ENCODE data around the gene ARL6IP5. TPM values are rescaled to one million over a fixed set of nuclear protein-coding genes. Genes with fewer than 3 reads are reported as not detected.

Gene ARL6IP5
- total and polyA plus RNA-seq, 2 of the 13 experiments (the other 11 are each of a cell fraction or from before 2014, with no cell fraction given) = 23.7 to 29.6 TPM

DNA sequence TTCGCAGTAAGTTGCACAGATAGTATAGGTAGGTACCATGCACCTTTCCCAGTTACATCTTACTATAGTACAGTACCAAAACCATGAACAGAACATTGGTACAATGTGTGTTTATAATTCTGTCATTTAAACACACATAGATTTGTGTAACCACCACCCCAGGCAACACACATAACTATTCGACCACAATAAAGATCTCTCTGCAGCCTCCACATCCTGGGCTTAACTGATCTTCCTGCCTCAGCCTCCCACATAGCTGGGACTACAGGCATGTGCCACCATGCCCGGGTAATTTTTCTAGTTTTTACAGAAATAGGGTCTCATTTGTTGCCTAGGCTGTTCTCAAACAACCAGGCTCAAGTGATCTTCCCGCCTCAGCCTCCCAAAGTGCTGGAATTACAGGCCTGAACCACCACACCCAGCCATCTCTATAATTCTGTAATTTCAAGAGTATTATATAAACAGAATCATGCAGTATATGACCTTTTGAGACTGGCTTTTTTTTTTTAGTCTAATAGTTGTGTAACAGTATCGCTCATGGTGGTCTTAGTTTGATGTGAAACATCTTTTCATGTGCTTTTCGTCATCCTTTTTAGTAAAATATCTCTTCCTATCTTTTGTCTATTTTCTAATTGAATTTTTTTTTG, 19.3 kb upstream of the ARL6IP5 start:
- 95% methylated on average over 6 of the region's 6 CpGs for WGBS (ENCODE audit: low lambda C conversion rate)
- Histone ChIP-seq H3K36me3 (replicated peaks in 1 of 2; ENCODE audit: control insufficient read depth in 1 of 2, insufficient read depth in 2 of 2, low read length in 2 of 2) (peaks cover 4 to 11% of the 10 kb centered on the region in 2 experiments; a peak in 3 of 5 replicates), H3K4me3 (replicated peaks in 1 of 3; ENCODE audit: insufficient read depth in 1 of 3, low read depth in 2 of 3, low read length in 3 of 3) (no peak overlapping the region), H2AFZ (ENCODE audit: low read length) (no peak overlapping the region), H3K4me1 (ENCODE audit: insufficient read depth, low read length) (no peaks in the 10 kb centered on the region), H3K27me3 (ENCODE audit: control insufficient read depth in 1 of 2, insufficient read depth in 2 of 2, low read length in 2 of 2) (no peaks in the 10 kb centered on the region), H3K4me2 (ENCODE audit: low read depth, low read length) (no peak overlapping the region), H3K27ac (ENCODE audit: extremely low read length, insufficient read depth, low read length) (no peak overlapping the region), H4K20me1 (ENCODE audit: insufficient read depth, low read length) (no peaks in the 10 kb centered on the region), H3K9me3 (ENCODE audit: low read length) (no peaks in the 10 kb centered on the region), H3K79me2 (ENCODE audit: insufficient read depth, low read length) (no peaks in the 10 kb centered on the region), H3K9ac (ENCODE audit: insufficient read depth, low read depth, low read length) (no peak overlapping the region)
- FAIRE-seq (no peak), ATAC-seq (no peak), DNase-seq (ENCODE audit: low spot score) (no peak)
- POLR2A ChIA-PET = no interaction called here
- CTCF ChIA-PET (ENCODE audit: low intra/inter-chr PET ratio, low total read pairs) = no interaction called here
- in situ Hi-C loops (cut with HindIII; ENCODE audit: extremely low pct_ligation_motif_present, low pct_unique_long_range_greater_than_20kb) (no loop called here), intact Hi-C loops (cut with micrococcal nuclease; ENCODE audit: unreplicated experiment) (no loop called here)
- BruUV-seq (replicated peaks) = no TSS peak
- TF ChIP-seq MED13 (CRISPR knock-in tag; IDR thresholded peaks at IDR 0.05) = no peak
- no peak for TF ChIP-seq ZNF263 (CRISPR knock-in tag; IDR thresholded peaks at IDR 0.05)
- TF ChIP-seq ZMAT3 (CRISPR knock-in tag; conservative IDR thresholded peaks at IDR 0.05) = no peak
- no peak for TF ChIP-seq FOXM1 (CRISPR knock-in tag; IDR thresholded peaks at IDR 0.05)
- TF ChIP-seq, protein P1, sequence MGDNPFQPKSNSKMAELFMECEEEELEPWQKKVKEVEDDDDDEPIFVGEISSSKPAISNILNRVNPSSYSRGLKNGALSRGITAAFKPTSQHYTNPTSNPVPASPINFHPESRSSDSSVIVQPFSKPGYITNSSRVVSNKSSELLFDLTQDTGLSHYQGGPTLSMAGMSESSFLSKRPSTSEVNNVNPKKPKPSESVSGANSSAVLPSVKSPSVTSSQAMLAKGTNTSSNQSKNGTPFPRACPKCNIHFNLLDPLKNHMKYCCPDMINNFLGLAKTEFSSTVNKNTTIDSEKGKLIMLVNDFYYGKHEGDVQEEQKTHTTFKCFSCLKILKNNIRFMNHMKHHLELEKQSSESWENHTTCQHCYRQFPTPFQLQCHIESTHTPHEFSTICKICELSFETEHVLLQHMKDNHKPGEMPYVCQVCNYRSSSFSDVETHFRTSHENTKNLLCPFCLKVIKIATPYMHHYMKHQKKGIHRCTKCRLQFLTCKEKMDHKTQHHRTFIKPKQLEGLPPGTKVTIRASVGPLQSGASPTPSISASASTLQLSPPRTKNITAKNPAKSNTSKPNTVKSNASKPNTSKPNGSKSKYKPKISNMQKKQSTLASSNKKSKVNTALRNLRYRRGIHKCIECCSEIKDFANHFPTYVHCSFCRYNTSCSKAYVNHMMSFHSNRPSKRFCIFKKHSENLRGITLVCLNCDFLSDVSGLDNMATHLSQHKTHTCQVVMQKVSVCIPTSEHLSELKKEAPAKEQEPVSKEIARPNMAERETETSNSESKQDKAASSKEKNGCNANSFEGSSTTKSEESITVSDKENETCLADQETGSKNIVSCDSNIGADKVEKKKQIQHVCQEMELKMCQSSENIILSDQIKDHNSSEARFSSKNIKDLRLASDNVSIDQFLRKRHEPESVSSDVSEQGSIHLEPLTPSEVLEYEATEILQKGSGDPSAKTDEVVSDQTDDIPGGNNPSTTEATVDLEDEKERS (CRISPR knock-in tag; IDR thresholded peaks at IDR 0.05) = no peak
- no peak for TF ChIP-seq ZMYM4 (CRISPR knock-in tag; IDR thresholded peaks at IDR 0.05)
- TF ChIP-seq MIER2 (CRISPR knock-in tag; IDR thresholded peaks at IDR 0.05) = no peak
- TF ChIP-seq, protein P2, sequence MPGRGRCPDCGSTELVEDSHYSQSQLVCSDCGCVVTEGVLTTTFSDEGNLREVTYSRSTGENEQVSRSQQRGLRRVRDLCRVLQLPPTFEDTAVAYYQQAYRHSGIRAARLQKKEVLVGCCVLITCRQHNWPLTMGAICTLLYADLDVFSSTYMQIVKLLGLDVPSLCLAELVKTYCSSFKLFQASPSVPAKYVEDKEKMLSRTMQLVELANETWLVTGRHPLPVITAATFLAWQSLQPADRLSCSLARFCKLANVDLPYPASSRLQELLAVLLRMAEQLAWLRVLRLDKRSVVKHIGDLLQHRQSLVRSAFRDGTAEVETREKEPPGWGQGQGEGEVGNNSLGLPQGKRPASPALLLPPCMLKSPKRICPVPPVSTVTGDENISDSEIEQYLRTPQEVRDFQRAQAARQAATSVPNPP (CRISPR knock-in tag; IDR thresholded peaks at IDR 0.05) = no peak
- TF ChIP-seq, protein P3, sequence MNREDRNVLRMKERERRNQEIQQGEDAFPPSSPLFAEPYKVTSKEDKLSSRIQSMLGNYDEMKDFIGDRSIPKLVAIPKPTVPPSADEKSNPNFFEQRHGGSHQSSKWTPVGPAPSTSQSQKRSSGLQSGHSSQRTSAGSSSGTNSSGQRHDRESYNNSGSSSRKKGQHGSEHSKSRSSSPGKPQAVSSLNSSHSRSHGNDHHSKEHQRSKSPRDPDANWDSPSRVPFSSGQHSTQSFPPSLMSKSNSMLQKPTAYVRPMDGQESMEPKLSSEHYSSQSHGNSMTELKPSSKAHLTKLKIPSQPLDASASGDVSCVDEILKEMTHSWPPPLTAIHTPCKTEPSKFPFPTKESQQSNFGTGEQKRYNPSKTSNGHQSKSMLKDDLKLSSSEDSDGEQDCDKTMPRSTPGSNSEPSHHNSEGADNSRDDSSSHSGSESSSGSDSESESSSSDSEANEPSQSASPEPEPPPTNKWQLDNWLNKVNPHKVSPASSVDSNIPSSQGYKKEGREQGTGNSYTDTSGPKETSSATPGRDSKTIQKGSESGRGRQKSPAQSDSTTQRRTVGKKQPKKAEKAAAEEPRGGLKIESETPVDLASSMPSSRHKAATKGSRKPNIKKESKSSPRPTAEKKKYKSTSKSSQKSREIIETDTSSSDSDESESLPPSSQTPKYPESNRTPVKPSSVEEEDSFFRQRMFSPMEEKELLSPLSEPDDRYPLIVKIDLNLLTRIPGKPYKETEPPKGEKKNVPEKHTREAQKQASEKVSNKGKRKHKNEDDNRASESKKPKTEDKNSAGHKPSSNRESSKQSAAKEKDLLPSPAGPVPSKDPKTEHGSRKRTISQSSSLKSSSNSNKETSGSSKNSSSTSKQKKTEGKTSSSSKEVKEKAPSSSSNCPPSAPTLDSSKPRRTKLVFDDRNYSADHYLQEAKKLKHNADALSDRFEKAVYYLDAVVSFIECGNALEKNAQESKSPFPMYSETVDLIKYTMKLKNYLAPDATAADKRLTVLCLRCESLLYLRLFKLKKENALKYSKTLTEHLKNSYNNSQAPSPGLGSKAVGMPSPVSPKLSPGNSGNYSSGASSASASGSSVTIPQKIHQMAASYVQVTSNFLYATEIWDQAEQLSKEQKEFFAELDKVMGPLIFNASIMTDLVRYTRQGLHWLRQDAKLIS (CRISPR knock-in tag; IDR thresholded peaks at IDR 0.05) = no peak
- TF ChIP-seq, protein P4, sequence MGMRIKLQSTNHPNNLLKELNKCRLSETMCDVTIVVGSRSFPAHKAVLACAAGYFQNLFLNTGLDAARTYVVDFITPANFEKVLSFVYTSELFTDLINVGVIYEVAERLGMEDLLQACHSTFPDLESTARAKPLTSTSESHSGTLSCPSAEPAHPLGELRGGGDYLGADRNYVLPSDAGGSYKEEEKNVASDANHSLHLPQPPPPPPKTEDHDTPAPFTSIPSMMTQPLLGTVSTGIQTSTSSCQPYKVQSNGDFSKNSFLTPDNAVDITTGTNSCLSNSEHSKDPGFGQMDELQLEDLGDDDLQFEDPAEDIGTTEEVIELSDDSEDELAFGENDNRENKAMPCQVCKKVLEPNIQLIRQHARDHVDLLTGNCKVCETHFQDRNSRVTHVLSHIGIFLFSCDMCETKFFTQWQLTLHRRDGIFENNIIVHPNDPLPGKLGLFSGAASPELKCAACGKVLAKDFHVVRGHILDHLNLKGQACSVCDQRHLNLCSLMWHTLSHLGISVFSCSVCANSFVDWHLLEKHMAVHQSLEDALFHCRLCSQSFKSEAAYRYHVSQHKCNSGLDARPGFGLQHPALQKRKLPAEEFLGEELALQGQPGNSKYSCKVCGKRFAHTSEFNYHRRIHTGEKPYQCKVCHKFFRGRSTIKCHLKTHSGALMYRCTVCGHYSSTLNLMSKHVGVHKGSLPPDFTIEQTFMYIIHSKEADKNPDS (CRISPR knock-in tag; IDR thresholded peaks at IDR 0.05) = no peak
- TF ChIP-seq ZFP1 (CRISPR knock-in tag; IDR thresholded peaks at IDR 0.05) = no peak
- TF ChIP-seq, protein P5, sequence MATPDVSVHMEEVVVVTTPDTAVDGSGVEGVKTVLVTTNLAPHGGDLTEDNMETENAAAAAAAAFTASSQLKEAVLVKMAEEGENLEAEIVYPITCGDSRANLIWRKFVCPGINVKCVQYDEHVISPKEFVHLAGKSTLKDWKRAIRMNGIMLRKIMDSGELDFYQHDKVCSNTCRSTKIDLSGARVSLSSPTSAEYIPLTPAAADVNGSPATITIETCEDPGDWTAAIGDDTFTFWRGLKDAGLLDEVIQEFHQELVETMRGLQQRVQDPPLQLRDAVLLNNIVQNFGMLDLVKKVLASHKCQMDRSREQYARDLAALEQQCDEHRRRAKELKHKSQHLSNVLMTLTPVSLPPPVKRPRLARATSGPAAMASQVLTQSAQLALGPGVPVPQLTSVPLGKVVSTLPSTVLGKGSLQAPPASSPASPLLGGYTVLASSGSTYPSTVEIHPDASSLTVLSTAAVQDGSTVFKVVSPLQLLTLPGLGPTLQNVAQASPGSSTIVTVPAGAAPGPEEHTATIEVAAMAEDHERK (CRISPR knock-in tag; IDR thresholded peaks at IDR 0.05; ENCODE audit: low read depth) = no peak
- no peak for TF ChIP-seq TRIM24 (CRISPR knock-in tag; IDR thresholded peaks at IDR 0.05)

All from HepG2 (cell line).